ENCODE measurements around the gene SULT4A1. TPM values are rescaled to one million over a fixed set of nuclear protein-coding genes. Genes with fewer than 3 reads are reported as not detected.

SULT4A1 gene
- total RNA-seq, 6 experiments from 2014 or later, result not detected

DNA sequence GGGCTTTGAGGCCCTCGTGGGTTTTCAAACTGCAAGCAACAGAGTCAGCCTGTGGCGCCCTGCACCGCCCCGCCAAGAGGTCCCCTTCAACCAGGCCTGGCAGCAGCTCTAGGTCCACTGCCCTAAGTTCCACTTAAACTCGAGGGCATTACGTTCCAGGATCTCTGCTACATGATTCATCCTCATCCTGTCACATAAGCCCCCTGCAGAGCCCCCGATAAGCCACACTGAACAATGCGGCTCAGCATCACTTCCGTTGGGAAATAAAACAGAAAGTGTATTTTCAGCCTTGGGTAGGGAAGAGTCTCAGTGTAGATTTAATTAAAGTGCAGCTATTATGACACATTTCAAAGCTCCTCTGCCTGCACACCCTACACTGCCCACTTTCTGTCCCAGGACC is 24.6 kb downstream of the SULT4A1 start:
- Mint-ChIP-seq H3K4me3 (no peak overlapping the region), H3K27me3 (ENCODE audit: insufficient read depth) (peaks cover 39% of the 10 kb centered on the region), H3K4me1 (ENCODE audit: low read depth) (no peaks in the 10 kb centered on the region), H3K9me3 (no peaks in the 10 kb centered on the region), H3K36me3 (ENCODE audit: low read depth) (no peaks in the 10 kb centered on the region), H3K27ac (no peak overlapping the region)
- no peak for DNase-seq
- TF ChIP-seq, protein P1, sequence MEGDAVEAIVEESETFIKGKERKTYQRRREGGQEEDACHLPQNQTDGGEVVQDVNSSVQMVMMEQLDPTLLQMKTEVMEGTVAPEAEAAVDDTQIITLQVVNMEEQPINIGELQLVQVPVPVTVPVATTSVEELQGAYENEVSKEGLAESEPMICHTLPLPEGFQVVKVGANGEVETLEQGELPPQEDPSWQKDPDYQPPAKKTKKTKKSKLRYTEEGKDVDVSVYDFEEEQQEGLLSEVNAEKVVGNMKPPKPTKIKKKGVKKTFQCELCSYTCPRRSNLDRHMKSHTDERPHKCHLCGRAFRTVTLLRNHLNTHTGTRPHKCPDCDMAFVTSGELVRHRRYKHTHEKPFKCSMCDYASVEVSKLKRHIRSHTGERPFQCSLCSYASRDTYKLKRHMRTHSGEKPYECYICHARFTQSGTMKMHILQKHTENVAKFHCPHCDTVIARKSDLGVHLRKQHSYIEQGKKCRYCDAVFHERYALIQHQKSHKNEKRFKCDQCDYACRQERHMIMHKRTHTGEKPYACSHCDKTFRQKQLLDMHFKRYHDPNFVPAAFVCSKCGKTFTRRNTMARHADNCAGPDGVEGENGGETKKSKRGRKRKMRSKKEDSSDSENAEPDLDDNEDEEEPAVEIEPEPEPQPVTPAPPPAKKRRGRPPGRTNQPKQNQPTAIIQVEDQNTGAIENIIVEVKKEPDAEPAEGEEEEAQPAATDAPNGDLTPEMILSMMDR (IDR thresholded peaks at IDR 0.05), result no peak

DNA sequence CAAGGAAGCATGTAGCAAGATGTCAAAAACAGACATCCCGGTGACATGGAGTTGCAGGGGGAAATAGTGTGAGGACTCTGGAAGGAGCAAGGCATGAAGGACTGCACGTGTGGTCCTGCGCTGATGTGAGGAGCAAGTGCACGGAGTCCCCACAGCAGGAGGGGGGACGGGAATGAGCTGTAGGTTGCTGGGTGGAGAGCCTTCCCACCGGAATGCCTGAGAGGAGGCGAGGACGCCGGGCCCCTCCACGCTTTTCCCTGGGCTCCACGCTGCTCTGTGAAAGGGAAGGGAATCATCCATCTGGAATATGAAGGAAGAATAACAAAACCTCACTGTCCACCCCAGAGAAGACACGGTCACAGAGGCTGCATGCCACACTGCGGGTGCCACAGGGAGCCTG is 26.6 kb downstream of the SULT4A1 start:
- Mint-ChIP-seq H3K4me1 (ENCODE audit: low read depth) (no peaks in the 10 kb centered on the region), H3K27ac (no peak overlapping the region), H3K4me3 (no peak overlapping the region), H3K27me3 (ENCODE audit: insufficient read depth) (peaks cover 38% of the 10 kb centered on the region), H3K36me3 (ENCODE audit: low read depth) (no peaks in the 10 kb centered on the region), H3K9me3 (no peaks in the 10 kb centered on the region)
- no peak for DNase-seq
- TF ChIP-seq, protein P1 (IDR thresholded peaks at IDR 0.05), result no peak

DNA sequence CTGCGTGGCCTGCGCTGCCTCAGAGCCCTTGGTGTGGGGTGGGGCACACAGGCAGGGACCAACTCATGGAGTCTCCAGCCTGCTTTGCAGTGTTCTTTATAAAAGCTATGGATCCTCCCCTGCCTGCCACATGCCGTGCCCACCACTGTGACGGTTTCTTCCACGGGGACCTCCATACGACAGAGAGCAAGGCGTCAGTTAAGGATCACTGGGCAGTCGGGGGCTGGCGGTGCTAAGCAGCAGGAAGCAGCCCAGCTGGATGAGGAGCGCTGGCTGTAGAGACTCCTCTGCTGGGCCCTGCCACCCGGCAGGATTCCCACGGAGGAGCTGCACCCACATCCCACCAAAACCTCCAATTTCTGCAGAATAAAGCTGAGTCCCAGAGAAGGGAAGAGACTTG is 27.1 kb downstream of the SULT4A1 start:
- H3K4me1 Mint-ChIP-seq (ENCODE audit: low read depth), result peaks cover under 1% of the 10 kb centered on the region; the same call in 1 of the 2 replicates
- H3K9me3 Mint-ChIP-seq, result no peaks in the 10 kb centered on the region
- H3K27me3 Mint-ChIP-seq (ENCODE audit: insufficient read depth), result peaks cover 39% of the 10 kb centered on the region
- no peak overlapping the region for H3K27ac Mint-ChIP-seq
- TF ChIP-seq, protein P1 (IDR thresholded peaks at IDR 0.05), result no peak
- no peak overlapping the region for H3K4me3 Mint-ChIP-seq
- DNase-seq, result no peak
- no peaks in the 10 kb centered on the region for H3K36me3 Mint-ChIP-seq (ENCODE audit: low read depth)

DNA sequence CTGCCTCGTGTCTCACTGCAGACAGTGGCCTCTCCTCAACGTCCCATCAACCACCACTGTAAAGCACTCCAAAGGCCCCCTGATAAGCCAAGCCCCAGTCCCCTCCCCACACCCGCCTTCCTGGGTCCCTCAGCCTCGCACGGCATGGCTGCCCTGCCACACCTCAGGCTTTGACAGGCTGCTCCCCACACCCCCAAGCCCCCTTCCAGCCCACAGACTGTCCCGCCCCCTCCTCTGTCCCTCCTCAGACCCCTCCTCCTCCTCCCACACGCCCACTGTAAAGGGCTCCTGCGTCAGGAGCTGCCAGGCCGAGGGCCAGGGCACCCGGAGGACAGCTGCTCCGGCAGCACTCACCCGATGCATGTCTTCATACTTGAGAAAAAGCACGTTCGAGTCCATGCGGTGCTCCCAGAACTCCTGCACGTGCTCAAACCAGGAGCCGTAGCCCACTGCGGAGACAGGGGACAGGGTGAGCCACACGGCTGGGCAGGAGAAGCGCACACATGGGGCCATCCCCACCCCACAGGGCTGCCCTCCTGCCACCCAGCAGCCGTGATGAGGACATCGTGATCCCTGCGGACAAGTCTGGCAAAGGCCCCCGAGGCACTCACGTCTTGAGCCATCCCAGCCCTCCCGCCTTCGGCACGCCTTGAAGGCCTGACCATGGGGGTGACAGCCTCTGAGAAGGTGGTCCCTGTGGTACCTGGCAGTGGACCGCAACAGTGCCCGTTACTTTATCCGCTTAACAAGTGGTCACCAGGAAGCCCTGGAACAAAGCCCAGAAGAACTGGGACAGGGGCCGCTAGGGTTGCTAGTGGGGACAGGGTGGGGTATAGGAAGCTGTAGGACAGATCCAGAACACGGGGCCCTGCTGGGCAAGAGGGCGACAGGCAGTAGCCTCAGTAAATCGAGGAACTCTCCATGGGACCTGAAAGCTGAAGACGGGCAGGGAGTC is 28.8 kb downstream of the SULT4A1 start:
- Mint-ChIP-seq H3K27ac (no peak overlapping the region), H3K4me3 (no peak overlapping the region), H3K9me3 (no peaks in the 10 kb centered on the region), H3K27me3 (ENCODE audit: insufficient read depth) (peaks cover 32% of the 10 kb centered on the region), H3K4me1 (ENCODE audit: low read depth) (peaks cover 8% of the 10 kb centered on the region; the same call in 1 of the 2 replicates), H3K36me3 (ENCODE audit: low read depth) (no peaks in the 10 kb centered on the region)
- DNase-seq, result no peak
- TF ChIP-seq, protein P1 (IDR thresholded peaks at IDR 0.05), result no peak

DNA sequence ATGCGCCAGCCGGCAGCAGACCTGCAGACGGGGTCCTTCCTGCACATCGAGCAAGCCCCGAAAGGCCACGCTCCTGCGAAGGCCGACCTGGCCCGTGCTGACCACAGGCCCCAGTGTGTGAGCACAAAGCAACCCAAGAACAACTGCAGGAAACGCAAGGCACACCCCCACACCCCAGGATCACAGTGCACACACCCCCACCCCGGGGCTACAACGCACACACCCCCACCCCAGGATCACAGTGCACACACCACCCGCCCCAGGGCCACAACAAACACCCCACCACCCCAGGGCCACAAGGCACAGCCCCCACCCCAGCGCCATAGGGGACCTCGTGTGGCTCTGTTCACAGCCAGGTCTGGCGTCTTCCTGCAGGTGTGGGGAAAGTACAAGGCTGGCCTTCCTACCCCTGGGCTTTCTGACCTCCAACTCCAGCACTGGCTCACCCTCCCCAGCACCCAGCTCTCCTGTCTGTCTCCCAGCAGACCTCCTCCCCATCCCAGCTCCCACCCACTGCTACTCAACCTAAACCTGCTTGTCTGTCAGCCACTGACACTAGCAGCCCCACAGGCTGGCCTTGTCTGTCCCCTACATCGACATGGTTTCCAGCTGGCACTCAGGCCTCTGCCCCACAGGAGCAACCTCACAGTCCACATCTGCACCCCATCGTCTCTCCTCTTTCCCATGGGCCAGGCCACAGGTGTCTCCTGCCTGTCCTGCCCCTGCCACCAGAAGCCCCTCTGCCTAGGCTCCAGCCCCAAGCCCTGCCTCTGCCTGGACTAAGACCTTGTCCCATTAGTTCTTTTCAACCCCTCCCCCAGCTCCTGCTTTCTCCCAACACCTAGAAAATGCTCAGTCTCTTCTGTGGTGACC is 29.7 kb downstream of the SULT4A1 start:
- H3K27me3 Mint-ChIP-seq (ENCODE audit: insufficient read depth), result peaks cover 24% of the 10 kb centered on the region

More for the DNA sequence above, 29.7 kb downstream of the SULT4A1 start:
- H3K36me3 Mint-ChIP-seq (ENCODE audit: low read depth), result no peaks in the 10 kb centered on the region
- TF ChIP-seq, protein P1 (IDR thresholded peaks at IDR 0.05), result no peak
- DNase-seq, result no peak
- no peak overlapping the region for H3K4me3 Mint-ChIP-seq
- H3K27ac Mint-ChIP-seq, result no peak overlapping the region
- H3K4me1 Mint-ChIP-seq (ENCODE audit: low read depth), result peaks cover 8% of the 10 kb centered on the region; the same call in 1 of the 2 replicates
- no peaks in the 10 kb centered on the region for H3K9me3 Mint-ChIP-seq

Measured in HFFc6 (cell line).